ENCODE results near the gene GABRG3. TPM values are rescaled to one million over a fixed set of nuclear protein-coding genes. Genes with fewer than 3 reads are reported as not detected.

The GABRG3 gene
- total and polyA plus RNA-seq, 10 of the 15 experiments (the other 5 are each of a cell fraction or from before 2014, with no cell fraction given): 0.15 TPM; not detected in 9

- TF ChIP-seq ZNF687 (IDR thresholded peaks at IDR 0.05) (no peak), POLR2A (IDR thresholded peaks at IDR 0.05; ENCODE audit: low read depth, low read length) (no peak), BRCA1 (IDR thresholded peaks at IDR 0.05; ENCODE audit: low read depth, low read length) (no peak), MEF2B (IDR thresholded peaks at IDR 0.05; ENCODE audit: partially characterized antibody, poor library complexity, severe bottlenecking) (no peak)
These were observed 99.9 kb downstream of the GABRG3 start (continued) for GRCh38 chr15:27070841-27071240.

DNA sequence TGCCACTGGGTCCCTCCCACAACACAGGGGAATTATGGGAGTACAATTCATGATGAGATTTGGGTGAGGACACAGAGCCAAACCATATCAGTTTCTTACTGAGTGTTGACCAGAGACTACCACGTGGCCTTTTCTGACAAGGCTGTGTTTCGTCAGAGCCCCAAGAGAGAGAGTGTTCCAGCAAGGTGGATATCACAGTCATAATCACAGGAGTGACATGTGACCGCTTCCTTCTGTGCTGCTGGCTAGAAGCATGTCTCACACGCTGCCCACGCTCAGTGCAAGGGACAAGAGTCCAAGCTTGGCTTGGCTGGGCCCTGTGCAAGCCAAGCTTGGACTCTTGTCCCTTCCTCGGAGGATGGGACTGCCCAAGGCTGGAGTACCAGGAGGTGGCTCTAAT lies 103.2 kb downstream of the GABRG3 start:
- no peaks in the 10 kb centered on the region for H3K36me3 ChIP-seq (ENCODE audit: control insufficient read depth in 2 of 2, insufficient read depth in 2 of 2, low read length in 1 of 2)
- no peak for TF ChIP-seq PKNOX1 (IDR thresholded peaks at IDR 0.05)
- no peak for TF ChIP-seq ZSCAN29 (IDR thresholded peaks at IDR 0.05)
- TF ChIP-seq TCF7 (IDR thresholded peaks at IDR 0.05; ENCODE audit: borderline replicate concordance): no peak
- BruUV-seq (replicated peaks): no TSS peak
- ChIA-PET SMC1A (ENCODE audit: uncharacterized antibody, unreplicated experiment) (no interaction called here), POLR2A (no interaction called here), CTCF (no interaction called here), RAD21 (ENCODE audit: unreplicated experiment) (no interaction called here)
- ATAC-seq (no peak), FAIRE-seq (no peak), DNase-seq (ENCODE audit: low read depth, low spot score) (no peak)
- WGBS (ENCODE audit: insufficient coverage, insufficient replicate concordance, low lambda C conversion rate, missing lambda C conversion rate): 2% methylated on average over 6 of the region's 6 CpGs
- no peaks in the 10 kb centered on the region; the same call in 2 of the 3 replicates for H3K9me3 ChIP-seq (replicated peaks; ENCODE audit: control insufficient read depth, insufficient read depth, low read length)
- no peak overlapping the region for H2AFZ ChIP-seq (ENCODE audit: control insufficient read depth, low read depth, low read length)
- no peak overlapping the region for H3K4me2 ChIP-seq (ENCODE audit: control insufficient read depth, insufficient read depth)
- no peak overlapping the region for H3K4me3 ChIP-seq
- H4K20me1 ChIP-seq (ENCODE audit: control insufficient read depth, insufficient read depth): no peaks in the 10 kb centered on the region
- no peaks in the 10 kb centered on the region for H3K4me1 ChIP-seq (ENCODE audit: control insufficient read depth, insufficient read depth, low read length)
- in situ Hi-C loops (cut with MboI) (no loop called here), intact Hi-C loops (cut with micrococcal nuclease; ENCODE audit: unreplicated experiment) (no loop called here)
- H3K9ac ChIP-seq (ENCODE audit: control insufficient read depth, insufficient read depth, low read length): no peak overlapping the region
- H3K27me3 ChIP-seq (replicated peaks in 1 of 2; ENCODE audit: control insufficient read depth in 2 of 2, insufficient read depth in 2 of 2, low read length in 1 of 2): no peaks in the 10 kb centered on the region
- no peaks in the 10 kb centered on the region for H3K79me2 ChIP-seq (ENCODE audit: control insufficient read depth, insufficient read depth, low read length)
- H3K27ac ChIP-seq (ENCODE audit: control insufficient read depth, insufficient read depth): no peak overlapping the region
